Smooth muscle cell of the pulmonary artery (primary cell): ENCODE measurements around the gene C7orf25. TPM values are rescaled to one million over a fixed set of nuclear protein-coding genes. Genes with fewer than 3 reads are reported as not detected.

Source experiments
- total RNA-seq: library from RNA; depleted of rRNA; stranded (reverse); fragments of >200 nt; gene quantifications from 2 replicates; pipeline ENCODE4 v1.2.3, GENCODE V29; 2014

The C7orf25 gene
- 4.9 and 8.9 TPM in 2 replicates for total RNA-seq

GRCh38 chr7:42911454-42912447, at the start of gene C7orf25:
TSS of gene C7orf25 (minus strand) at chr7:42912070. CDS start at chr7:42910900, 1,170 bp downstream.

DNA sequence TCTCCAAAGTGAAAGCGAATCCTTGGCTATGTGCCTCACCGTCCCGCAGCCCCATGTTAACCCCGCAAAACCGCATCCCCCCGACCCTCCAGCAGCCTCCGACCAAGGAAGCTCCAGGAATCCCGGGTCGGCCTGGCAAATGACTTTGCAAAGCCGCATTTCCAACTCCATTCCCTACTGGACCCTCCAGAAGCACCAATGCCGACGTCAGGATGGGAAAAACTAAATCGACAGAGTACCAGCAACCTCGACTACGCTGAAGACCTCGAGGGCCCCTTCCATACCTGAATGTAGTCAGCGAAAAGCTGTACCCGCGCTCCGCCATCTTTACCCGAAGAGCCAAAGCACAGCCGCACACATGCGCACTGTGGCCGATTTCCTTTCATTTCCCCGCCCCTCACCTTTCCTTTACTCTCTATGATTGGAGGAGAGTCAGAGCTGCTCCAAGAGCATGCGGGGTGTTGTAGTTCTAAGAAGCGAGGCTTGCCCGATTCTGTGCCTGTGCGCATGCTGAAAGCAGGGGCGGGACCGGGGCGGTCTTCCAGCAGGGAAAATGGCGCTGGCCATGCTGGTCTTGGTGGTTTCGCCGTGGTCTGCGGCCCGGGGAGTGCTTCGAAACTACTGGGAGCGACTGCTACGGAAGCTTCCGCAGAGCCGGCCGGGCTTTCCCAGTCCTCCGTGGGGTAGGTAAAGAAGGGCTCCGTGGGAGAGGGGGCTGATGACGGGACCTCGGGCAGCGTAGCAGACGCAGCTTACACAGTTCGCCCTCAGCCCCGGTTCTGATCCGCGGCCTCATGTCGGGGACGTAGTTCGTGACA, 20.2 kb upstream of the C7orf25 start, which contains the start of the genes MRPL32 and PSMA2:
MRPL32 (plus strand) TSS at position 543 of the 818 bp plus-strand sequence; CDS start at position 554, 11 bp downstream.
PSMA2 (minus strand) TSS at position 341 of the 818 bp plus-strand sequence; CDS start at position 325, 16 bp downstream.

Other genes starting within 250 kb of the C7orf25 start
- gene PSMA2, start 20.1 kb upstream of the C7orf25 start, total RNA-seq, result 24.7 and 33.5 TPM in 2 replicates
- 34.8 and 38.7 TPM in 2 replicates for gene MRPL32, start 20.3 kb upstream of the C7orf25 start, total RNA-seq
- 0.26 and 0.33 TPM in 2 replicates for gene HECW1, start 200.6 kb upstream of the C7orf25 start, total RNA-seq